ENCODE results near the gene MMEL1.

The MMEL1 gene

DNA sequence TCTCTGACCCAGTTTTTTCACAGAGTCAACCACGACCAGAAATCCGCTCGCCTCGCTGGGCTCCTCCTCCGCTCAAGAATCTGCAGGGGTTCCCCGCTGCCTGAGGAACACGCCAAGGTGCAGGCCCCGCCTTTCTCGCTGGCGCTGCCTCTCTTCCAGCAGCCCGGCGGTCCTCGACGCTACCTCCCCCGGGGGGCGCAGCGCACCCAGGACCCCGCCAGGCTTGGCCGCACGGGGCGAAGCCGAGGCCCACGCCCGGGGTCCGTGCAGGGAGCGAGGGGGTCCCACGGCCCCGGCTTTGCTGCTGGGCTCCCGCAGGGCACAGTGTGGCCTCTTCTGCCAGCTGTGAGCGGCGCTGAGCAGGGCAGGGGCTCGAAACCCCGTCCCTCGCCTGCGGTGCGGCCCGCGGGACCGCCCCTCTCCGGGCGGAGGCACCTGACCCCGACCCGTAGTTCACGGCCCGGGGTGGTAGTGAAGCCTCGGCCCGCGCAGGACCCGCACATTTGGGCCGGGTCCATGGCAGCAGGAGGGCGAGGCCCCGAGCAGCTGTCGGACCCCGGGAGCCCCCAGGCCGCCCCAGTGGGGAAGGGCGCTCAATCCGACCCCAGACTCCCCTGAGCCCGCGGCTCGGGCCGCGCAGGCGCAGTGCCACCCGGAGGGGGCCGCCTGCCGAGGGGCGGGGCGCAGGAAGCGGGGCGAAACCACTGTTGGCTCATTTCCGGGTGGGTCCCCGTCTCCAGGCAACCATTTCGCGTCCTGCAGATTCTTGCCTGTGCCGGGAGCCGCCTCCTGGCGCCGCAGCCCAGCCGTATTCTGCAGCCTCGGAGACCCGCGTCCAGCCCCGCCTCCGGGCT, 10.0 kb upstream of the MMEL1 start (continued):
- TF ChIP-seq, protein P1, sequence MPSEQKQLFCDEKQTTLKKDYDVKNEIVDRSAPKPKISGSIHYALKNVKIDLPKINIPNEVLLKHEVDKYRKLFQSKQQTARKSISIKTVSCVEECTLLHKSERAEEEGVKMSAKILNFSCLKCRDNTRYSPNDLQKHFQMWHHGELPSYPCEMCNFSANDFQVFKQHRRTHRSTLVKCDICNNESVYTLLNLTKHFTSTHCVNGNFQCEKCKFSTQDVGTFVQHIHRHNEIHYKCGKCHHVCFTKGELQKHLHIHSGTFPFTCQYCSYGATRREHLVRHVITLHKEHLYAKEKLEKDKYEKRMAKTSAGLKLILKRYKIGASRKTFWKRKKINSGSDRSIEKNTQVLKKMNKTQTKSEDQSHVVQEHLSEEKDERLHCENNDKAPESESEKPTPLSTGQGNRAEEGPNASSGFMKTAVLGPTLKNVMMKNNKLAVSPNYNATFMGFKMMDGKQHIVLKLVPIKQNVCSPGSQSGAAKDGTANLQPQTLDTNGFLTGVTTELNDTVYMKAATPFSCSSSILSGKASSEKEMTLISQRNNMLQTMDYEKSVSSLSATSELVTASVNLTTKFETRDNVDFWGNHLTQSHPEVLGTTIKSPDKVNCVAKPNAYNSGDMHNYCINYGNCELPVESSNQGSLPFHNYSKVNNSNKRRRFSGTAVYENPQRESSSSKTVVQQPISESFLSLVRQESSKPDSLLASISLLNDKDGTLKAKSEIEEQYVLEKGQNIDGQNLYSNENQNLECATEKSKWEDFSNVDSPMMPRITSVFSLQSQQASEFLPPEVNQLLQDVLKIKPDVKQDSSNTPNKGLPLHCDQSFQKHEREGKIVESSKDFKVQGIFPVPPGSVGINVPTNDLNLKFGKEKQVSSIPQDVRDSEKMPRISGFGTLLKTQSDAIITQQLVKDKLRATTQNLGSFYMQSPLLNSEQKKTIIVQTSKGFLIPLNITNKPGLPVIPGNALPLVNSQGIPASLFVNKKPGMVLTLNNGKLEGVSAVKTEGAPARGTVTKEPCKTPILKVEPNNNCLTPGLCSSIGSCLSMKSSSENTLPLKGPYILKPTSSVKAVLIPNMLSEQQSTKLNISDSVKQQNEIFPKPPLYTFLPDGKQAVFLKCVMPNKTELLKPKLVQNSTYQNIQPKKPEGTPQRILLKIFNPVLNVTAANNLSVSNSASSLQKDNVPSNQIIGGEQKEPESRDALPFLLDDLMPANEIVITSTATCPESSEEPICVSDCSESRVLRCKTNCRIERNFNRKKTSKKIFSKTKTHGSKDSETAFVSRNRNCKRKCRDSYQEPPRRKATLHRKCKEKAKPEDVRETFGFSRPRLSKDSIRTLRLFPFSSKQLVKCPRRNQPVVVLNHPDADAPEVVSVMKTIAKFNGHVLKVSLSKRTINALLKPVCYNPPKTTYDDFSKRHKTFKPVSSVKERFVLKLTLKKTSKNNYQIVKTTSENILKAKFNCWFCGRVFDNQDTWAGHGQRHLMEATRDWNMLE (tag by site-specific recombination; conservative IDR thresholded peaks at IDR 0.05; ENCODE audit: low read depth), result 0 out of 2 replicates have a peak, but pooled peaks have one; percentile 30
- TF ChIP-seq GLIS1 (tag by site-specific recombination; IDR thresholded peaks at IDR 0.05) (peak; percentile 74), ZNF792 (tag by site-specific recombination; IDR thresholded peaks at IDR 0.05) (no peak), ZFP37 (tag by site-specific recombination; IDR thresholded peaks at IDR 0.05) (no peak), SP3 (tag by site-specific recombination; IDR thresholded peaks at IDR 0.05) (peak; percentile 71), OSR2 (tag by site-specific recombination; IDR thresholded peaks at IDR 0.05) (no peak), ZNF16 (tag by site-specific recombination; IDR thresholded peaks at IDR 0.05; ENCODE audit: low read depth) (peak; percentile 92), EGR2 (tag by site-specific recombination; IDR thresholded peaks at IDR 0.05; ENCODE audit: low read depth) (no peak), SP2 (tag by site-specific recombination; IDR thresholded peaks at IDR 0.05) (peak; percentile 81), ZNF621 (tag by site-specific recombination; IDR thresholded peaks at IDR 0.05) (no peak), TRIM28 (IDR thresholded peaks at IDR 0.05; ENCODE audit: borderline replicate concordance, low read length) (no peak), ZBTB48 (tag by site-specific recombination; IDR thresholded peaks at IDR 0.05) (peak; percentile 56), ZNF10 (tag by site-specific recombination; IDR thresholded peaks at IDR 0.05) (no peak), ZNF133 (tag by site-specific recombination; IDR thresholded peaks at IDR 0.05) (no peak), ZNF2 (tag by site-specific recombination; IDR thresholded peaks at IDR 0.05) (no peak), ZNF211 (tag by site-specific recombination; IDR thresholded peaks at IDR 0.05; ENCODE audit: low read depth) (no peak), FEZF1 (tag by site-specific recombination; IDR thresholded peaks at IDR 0.05) (no peak), ZNF324 (tag by site-specific recombination; IDR thresholded peaks at IDR 0.05) (no peak), ZNF530 (tag by site-specific recombination; IDR thresholded peaks at IDR 0.05; ENCODE audit: low read depth) (no peak), ZNF112 (tag by site-specific recombination; IDR thresholded peaks at IDR 0.05) (no peak), ZNF600 (tag by site-specific recombination; IDR thresholded peaks at IDR 0.05) (no peak), ZNF529 (tag by site-specific recombination; IDR thresholded peaks at IDR 0.05; ENCODE audit: insufficient replicate concordance) (no peak), ZNF335 (tag by site-specific recombination; conservative IDR thresholded peaks at IDR 0.05) (peak; percentile 86), ZNF350 (tag by site-specific recombination; IDR thresholded peaks at IDR 0.05) (no peak)
- TF ChIP-seq, protein P2, sequence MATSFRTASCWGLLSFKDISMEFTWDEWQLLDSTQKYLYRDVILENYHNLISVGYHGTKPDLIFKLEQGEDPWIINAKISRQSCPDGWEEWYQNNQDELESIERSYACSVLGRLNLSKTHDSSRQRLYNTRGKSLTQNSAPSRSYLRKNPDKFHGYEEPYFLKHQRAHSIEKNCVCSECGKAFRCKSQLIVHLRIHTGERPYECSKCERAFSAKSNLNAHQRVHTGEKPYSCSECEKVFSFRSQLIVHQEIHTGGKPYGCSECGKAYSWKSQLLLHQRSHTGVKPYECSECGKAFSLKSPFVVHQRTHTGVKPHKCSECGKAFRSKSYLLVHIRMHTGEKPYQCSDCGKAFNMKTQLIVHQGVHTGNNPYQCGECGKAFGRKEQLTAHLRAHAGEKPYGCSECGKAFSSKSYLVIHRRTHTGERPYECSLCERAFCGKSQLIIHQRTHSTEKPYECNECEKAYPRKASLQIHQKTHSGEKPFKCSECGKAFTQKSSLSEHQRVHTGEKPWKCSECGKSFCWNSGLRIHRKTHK (tag by site-specific recombination; IDR thresholded peaks at IDR 0.05), result no peak
- TF ChIP-seq, protein P3, sequence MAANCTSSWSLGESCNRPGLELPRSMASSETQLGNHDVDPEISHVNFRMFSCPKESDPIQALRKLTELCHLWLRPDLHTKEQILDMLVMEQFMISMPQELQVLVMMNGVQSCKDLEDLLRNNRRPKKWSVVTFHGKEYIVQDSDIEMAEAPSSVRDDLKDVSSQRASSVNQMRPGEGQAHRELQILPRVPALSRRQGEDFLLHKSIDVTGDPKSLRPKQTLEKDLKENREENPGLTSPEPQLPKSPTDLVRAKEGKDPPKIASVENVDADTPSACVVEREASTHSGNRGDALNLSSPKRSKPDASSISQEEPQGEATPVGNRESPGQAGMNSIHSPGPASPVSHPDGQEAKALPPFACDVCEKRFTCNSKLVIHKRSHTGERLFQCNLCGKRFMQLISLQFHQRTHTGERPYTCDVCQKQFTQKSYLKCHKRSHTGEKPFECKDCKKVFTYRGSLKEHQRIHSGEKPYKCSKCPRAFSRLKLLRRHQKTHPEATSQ (tag by site-specific recombination; IDR thresholded peaks at IDR 0.05), result peak; percentile 18; the same call in 1 of the 2 replicates
- TF ChIP-seq, protein P4, sequence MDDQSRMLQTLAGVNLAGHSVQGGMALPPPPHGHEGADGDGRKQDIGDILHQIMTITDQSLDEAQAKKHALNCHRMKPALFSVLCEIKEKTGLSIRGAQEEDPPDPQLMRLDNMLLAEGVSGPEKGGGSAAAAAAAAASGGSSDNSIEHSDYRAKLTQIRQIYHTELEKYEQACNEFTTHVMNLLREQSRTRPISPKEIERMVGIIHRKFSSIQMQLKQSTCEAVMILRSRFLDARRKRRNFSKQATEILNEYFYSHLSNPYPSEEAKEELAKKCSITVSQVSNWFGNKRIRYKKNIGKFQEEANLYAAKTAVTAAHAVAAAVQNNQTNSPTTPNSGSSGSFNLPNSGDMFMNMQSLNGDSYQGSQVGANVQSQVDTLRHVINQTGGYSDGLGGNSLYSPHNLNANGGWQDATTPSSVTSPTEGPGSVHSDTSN (CRISPR knock-in tag; IDR thresholded peaks at IDR 0.05), result 0 out of 2 replicates have a peak, but pooled peaks have one; percentile 30
- TF ChIP-seq, protein P5, sequence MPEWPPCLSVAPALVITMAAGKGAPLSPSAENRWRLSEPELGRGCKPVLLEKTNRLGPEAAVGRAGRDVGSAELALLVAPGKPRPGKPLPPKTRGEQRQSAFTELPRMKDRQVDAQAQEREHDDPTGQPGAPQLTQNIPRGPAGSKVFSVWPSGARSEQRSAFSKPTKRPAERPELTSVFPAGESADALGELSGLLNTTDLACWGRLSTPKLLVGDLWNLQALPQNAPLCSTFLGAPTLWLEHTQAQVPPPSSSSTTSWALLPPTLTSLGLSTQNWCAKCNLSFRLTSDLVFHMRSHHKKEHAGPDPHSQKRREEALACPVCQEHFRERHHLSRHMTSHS (tag by site-specific recombination; IDR thresholded peaks at IDR 0.05), result no peak
- TF ChIP-seq, protein P6, sequence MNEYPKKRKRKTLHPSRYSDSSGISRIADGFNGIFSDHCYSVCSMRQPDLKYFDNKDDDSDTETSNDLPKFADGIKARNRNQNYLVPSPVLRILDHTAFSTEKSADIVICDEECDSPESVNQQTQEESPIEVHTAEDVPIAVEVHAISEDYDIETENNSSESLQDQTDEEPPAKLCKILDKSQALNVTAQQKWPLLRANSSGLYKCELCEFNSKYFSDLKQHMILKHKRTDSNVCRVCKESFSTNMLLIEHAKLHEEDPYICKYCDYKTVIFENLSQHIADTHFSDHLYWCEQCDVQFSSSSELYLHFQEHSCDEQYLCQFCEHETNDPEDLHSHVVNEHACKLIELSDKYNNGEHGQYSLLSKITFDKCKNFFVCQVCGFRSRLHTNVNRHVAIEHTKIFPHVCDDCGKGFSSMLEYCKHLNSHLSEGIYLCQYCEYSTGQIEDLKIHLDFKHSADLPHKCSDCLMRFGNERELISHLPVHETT (tag by site-specific recombination; IDR thresholded peaks at IDR 0.05), result no peak
